Stimulated activated CD8-positive, alpha-beta memory T cell treated with anti-CD3 and anti-CD28 coated beads, Interleukin-15, amount 100 ng/mL, for 1 hour (primary cell): Measurements from ENCODE around the gene PRMT2.
"Not testable (repeated sequence)": the region's sequence is repeated elsewhere in the genome, so short reads cannot be mapped to it uniquely, and the experiment has no call there.

ENCODE experiments used
- DNase-seq: peaks from one replicate; pipeline ENCODE4 v3.0.0-alpha.2; 2020; ENCODE audit warnings: low read depth

Gene PRMT2

DNA sequence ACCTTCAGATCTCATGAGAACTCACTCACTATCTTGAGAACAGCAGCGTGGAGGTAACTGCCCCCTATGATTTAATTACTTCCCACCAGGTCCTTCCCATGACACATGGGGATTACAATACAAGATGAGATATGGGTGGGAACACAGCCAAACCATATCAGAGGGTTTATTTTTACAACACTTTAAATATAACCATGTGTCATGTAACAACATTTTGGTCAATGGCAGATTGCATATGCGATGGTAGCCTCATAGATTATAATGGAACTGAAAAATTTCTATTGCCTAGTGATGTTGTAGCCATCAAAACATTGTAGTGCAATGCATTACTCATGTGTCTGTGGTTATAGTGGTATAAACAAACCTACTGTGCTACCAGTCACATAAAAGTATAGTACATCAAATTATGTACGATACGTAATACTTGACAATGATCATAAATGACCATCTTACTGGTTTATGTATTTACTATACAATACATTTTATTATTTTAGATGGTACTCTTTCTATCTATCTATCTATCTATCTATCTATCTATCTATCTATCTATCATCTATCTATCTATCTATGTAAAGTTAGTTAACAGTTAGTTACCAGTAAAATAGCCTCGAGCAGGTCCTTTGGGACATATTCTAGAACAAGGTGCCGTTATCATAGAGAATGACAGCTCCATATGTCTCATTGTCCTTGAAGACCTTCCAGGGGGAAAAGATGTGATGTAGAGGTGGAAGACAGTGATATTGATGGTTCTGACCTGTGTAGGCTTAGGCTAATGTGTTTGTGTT, 18.0 kb upstream of the PRMT2 start:
- no peak for DNase-seq

- no peak for DNase-seq
Observed at GRCh38 chr21:46618738-46619379, 16.6 kb upstream of the PRMT2 start.

GRCh38 chr21:46619846-46620245, 15.6 kb upstream of the PRMT2 start:
- DNase-seq = no peak

GRCh38 chr21:46620846-46621245, 14.6 kb upstream of the PRMT2 start:
- DNase-seq = no peak

- no peak for DNase-seq
Observed at GRCh38 chr21:46621457-46622182, 13.9 kb upstream of the PRMT2 start.

DNA sequence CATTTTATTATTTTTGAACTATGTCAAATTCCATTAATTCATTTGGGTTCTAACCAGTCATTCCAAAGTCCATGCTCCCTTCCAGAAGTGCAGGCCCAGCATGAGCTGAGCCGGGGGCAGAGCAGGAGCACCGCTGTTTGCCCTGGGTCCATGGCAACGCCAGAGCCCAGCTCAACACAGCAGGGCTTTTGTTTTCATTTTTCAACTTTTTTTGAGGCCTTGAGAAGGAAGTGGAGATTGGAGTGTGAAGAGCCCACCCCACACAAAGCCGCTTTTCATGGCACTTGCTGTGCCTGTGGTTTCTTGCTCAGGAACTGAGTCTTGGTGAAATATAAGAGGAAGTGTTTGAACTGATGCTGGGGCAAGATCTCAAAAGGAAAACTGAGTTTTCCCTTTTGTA, 13.2 kb upstream of the PRMT2 start:
- DNase-seq = no peak

DNA sequence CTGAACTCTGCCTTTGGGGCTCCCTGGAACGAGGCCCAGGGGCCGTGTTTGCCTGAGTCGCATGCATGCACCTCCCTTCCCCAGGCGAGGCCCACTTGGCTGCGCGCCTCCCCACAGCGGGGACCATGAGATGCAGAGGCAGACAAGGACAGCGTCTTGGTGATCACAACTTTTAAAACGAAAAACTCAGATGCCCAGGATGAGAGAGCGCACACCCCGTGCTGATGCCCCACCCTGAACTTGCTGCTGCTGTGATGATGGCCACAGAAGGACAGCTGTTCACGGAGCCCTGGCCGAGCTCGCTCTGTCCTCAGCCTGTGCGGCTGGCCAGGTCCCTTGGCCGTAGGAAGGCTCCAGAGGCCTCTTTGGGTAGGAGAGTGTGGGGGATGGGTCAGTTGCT, 11.4 kb upstream of the PRMT2 start:
- no peak for DNase-seq

DNA sequence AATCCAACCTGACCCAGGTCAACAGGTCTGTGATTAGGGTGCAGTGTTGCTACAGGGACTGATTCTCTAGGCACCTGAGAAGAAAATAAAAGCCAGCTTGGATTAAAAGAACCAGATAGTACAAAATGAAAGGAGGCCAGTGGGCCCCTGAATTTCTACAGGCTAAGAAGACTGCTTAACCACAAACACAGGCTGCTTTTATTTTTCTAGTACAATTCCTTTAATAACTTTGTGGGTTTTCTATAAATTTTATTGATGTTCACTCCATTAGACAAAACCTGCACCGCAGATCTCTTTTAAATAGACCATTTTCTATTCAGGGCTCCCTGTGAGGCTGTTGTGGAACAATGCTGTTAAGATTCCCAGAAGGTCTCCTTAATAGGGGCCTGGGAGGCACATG, 9.7 kb upstream of the PRMT2 start:
- DNase-seq = no peak

- no peak for DNase-seq
Observed at GRCh38 chr21:46626536-46626935, 8.9 kb upstream of the PRMT2 start.

GRCh38 chr21:46626975-46627501, 8.4 kb upstream of the PRMT2 start:
- no peak for DNase-seq

GRCh38 chr21:46627726-46628125, 7.7 kb upstream of the PRMT2 start:
- no peak for DNase-seq

GRCh38 chr21:46628868-46629267, 6.6 kb upstream of the PRMT2 start:
- no peak for DNase-seq

- DNase-seq = not testable (repeated sequence)
Observed at GRCh38 chr21:46630915-46631314, 4.6 kb upstream of the PRMT2 start.

DNA sequence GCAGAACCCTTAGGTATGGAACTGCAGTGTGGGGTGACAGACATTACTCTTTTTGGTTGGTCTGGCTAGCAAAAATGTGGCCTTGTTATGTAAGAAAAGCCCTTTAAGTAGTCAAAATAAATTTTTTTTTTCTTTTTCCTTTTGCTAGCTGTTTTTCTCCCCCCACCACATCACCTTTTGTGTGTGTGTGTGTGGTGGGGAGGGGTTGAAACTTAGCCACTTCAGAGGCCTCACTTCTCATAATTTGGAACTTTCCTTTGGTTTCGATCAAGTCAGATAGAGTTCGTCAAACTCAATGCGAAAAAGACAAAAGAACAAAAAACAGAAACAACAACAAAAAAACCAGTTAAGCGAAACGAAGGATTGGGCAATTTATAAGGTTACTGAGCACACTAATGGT, 1.9 kb upstream of the PRMT2 start:
- no peak for DNase-seq

- DNase-seq = no peak
Observed at GRCh38 chr21:46634427-46634826, 1.0 kb upstream of the PRMT2 start.

- DNase-seq = no peak
Observed at GRCh38 chr21:46634966-46635323, 529 bp upstream of the PRMT2 start.

DNA sequence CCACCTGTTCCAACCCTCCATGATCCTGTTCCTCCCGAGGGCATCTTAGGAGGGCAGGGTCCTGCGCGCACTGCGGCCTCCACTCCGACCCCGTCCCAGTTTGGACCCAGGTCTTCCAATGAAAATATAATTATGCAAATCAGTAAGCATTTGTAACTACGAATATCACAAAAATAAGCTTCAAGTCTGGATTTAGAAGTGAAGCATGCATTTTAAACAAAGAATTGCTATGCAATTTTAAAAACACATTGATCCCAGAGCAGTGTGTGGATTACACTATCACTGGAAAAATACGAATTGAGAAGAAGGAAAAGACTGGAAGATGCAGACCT, 673 bp downstream of the PRMT2 start:
- DNase-seq = no peak

DNA sequence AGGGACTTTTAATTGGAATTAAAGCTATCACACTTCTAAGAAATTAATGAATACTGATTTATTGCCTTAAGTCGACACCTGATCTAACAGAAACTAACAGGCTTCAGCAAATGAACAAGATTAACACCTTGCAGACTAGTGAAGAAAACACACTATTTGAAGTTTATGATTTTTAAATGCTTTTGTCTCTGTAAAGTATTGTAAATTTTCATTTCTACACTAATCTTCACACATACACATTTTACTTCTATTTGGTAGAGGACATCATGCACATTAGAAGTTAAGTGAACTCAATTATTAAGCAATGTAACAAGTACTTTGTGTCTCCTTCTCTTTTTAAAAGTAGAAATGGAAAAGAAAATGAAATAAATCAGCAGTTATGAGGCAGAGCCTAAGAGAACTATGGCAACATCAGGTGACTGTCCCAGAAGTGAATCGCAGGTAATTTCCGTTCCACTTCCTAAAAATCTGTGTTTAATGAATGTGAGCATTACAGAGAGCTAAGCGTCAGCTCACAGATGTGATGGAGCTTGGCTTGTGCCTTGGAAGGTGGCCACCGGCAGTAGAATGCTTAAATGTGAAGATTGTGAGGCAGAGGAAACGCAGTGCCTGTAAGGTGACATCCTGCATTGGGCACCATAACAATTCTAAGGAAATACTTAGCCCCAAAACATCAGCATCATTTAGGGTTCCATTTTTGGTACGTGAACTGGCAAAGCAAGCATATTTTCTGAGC, 1.2 kb downstream of the PRMT2 start:
- DNase-seq = no peak

GRCh38 chr21:46637952-46638746, 2.7 kb downstream of the PRMT2 start:
- DNase-seq = no peak

DNA sequence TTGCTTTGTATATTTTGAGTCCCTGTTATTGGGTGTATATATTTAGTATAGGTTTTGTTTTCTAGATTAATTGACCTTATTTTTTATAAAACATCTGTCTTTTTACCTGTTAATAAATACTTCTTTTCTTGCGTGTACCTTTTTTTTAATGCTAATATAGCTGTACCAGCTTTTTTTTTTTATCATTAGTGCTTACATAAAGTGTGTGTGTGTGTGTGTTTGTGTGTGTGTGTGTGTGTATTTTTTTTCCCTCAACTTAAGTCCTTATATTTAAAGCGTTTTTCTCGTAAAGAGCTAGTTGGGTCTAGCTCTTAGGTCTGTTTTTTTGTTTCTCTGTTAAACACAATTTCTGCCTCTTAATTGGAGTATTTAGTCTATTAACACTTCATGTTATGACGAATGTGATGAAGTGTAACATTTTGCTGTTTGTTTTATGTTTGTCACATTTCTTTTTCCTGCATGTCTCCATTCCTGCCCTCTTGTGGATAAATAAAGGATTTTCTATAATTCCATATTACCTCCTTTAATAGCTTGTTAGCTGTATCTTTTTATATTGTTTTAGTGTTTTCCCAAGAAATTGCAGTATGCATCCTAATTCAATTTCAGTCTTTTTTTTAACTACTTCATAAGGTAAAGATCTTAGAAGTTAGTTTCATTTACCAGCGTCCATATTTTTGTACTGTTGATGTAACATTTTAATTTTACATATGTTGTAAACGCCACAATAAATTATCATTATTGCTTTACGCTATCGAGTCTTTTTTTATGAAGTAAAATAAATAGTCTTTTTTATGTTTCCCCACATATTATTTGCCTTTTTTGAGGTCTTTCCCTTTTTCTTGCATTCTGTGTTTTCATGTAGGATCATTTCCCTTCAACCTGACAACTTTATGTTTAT, 4.3 kb downstream of the PRMT2 start:
- no peak for DNase-seq

GRCh38 chr21:46641656-46642055, 6.2 kb downstream of the PRMT2 start:
- DNase-seq = no peak
